ENCODE data around the gene KY.

The KY gene

GRCh38 chr3:134645515-134645914 is 5.3 kb downstream of the KY start:
- no peak overlapping the region for H3K4me2 ChIP-seq (ENCODE audit: low read length)
- H3K79me2 ChIP-seq (ENCODE audit: control insufficient read depth, low read length): no peaks in the 10 kb centered on the region
- no peaks in the 10 kb centered on the region for H3F3A ChIP-seq (ENCODE audit: control insufficient read depth, insufficient read depth)
- H3K27ac ChIP-seq (ENCODE audit: low read depth, low read length): no peak overlapping the region
- no peaks in the 10 kb centered on the region for H3K27me3 ChIP-seq (ENCODE audit: control insufficient read depth, low read length)
- H4K20me1 ChIP-seq (ENCODE audit: control insufficient read depth, insufficient read depth, low read depth, low read length): no peaks in the 10 kb centered on the region
- H3K9me3 ChIP-seq (ENCODE audit: control insufficient read depth, insufficient read depth, low read length): no peaks in the 10 kb centered on the region
- H3K36me3 ChIP-seq (ENCODE audit: control insufficient read depth, low read length): no peaks in the 10 kb centered on the region
- H3K4me3 ChIP-seq (ENCODE audit: low read length): no peak overlapping the region
- H3K4me1 ChIP-seq (ENCODE audit: control insufficient read depth, low read length): no peaks in the 10 kb centered on the region
- no peak for TF ChIP-seq CTCF (IDR thresholded peaks at IDR 0.05; ENCODE audit: low read depth, low read length, poor library complexity, severe bottlenecking)
- no peak for TF ChIP-seq EZH2phosphoT487 (IDR thresholded peaks at IDR 0.05; ENCODE audit: borderline replicate concordance, low read length)
- H3K9me2 ChIP-seq (replicated peaks; ENCODE audit: control insufficient read depth, low read length): no peaks in the 10 kb centered on the region; the same call in 1 of the 2 replicates

GRCh38 chr3:134644731-134645514 is 5.9 kb downstream of the KY start:
- no peaks in the 10 kb centered on the region for H3K36me3 ChIP-seq (ENCODE audit: control insufficient read depth, low read length)
- no peaks in the 10 kb centered on the region for H3K27me3 ChIP-seq (ENCODE audit: control insufficient read depth, low read length)
- H3K9me3 ChIP-seq (ENCODE audit: control insufficient read depth, insufficient read depth, low read length): no peaks in the 10 kb centered on the region
- H3K4me3 ChIP-seq (ENCODE audit: low read length): no peak overlapping the region
- H3K9me2 ChIP-seq (replicated peaks; ENCODE audit: control insufficient read depth, low read length): no peaks in the 10 kb centered on the region; the same call in 1 of the 2 replicates
- no peaks in the 10 kb centered on the region for H3K79me2 ChIP-seq (ENCODE audit: control insufficient read depth, low read length)
- H3F3A ChIP-seq (ENCODE audit: control insufficient read depth, insufficient read depth): no peaks in the 10 kb centered on the region
- no peak for TF ChIP-seq EZH2phosphoT487 (IDR thresholded peaks at IDR 0.05; ENCODE audit: borderline replicate concordance, low read length)
- no peak for TF ChIP-seq CTCF (IDR thresholded peaks at IDR 0.05; ENCODE audit: low read depth, low read length, poor library complexity, severe bottlenecking)
- H3K27ac ChIP-seq (ENCODE audit: low read depth, low read length): no peak overlapping the region
- no peaks in the 10 kb centered on the region for H4K20me1 ChIP-seq (ENCODE audit: control insufficient read depth, insufficient read depth, low read depth, low read length)
- H3K4me1 ChIP-seq (ENCODE audit: control insufficient read depth, low read length): no peaks in the 10 kb centered on the region
- no peak overlapping the region for H3K4me2 ChIP-seq (ENCODE audit: low read length)

GRCh38 chr3:134643150-134643675 is 7.6 kb downstream of the KY start:
- H3K27ac ChIP-seq (ENCODE audit: low read depth, low read length): no peak overlapping the region

More at GRCh38 chr3:134643150-134643675, 7.6 kb downstream of the KY start:
- no peaks in the 10 kb centered on the region for H3K79me2 ChIP-seq (ENCODE audit: control insufficient read depth, low read length)
- TF ChIP-seq EZH2phosphoT487 (IDR thresholded peaks at IDR 0.05; ENCODE audit: borderline replicate concordance, low read length) (no peak), CTCF (IDR thresholded peaks at IDR 0.05; ENCODE audit: low read depth, low read length, poor library complexity, severe bottlenecking) (no peak)
- no peaks in the 10 kb centered on the region for H3K9me3 ChIP-seq (ENCODE audit: control insufficient read depth, insufficient read depth, low read length)
- no peaks in the 10 kb centered on the region for H4K20me1 ChIP-seq (ENCODE audit: control insufficient read depth, insufficient read depth, low read depth, low read length)
- H3K4me2 ChIP-seq (ENCODE audit: low read length): no peak overlapping the region
- H3K4me1 ChIP-seq (ENCODE audit: control insufficient read depth, low read length): no peaks in the 10 kb centered on the region
- H3F3A ChIP-seq (ENCODE audit: control insufficient read depth, insufficient read depth): no peaks in the 10 kb centered on the region
- no peaks in the 10 kb centered on the region for H3K36me3 ChIP-seq (ENCODE audit: control insufficient read depth, low read length)
- no peak overlapping the region for H3K4me3 ChIP-seq (ENCODE audit: low read length)
- H3K27me3 ChIP-seq (ENCODE audit: control insufficient read depth, low read length): no peaks in the 10 kb centered on the region
- H3K9me2 ChIP-seq (replicated peaks; ENCODE audit: control insufficient read depth, low read length): no peaks in the 10 kb centered on the region; the same call in 1 of the 2 replicates

All from DOHH2 (cell line).